MM.1S (cell line): ENCODE measurements around the gene ZCCHC18.

Source experiments
- DNase-seq: peaks from one replicate; pipeline ENCODE4 v3.0.0-alpha.2; 2015
- H2AFZ ChIP-seq: fragments of 300-600 bp; sonication (generic); 2 replicates; pipeline ENCODE4 v1.6.0; 2016; ENCODE audit warnings: antibody characterized with exemption, low read length
- H3F3A ChIP-seq: fragments of 300-600 bp; sonication (generic); 2 replicates; pipeline ENCODE4 v1.6.1; 2016; ENCODE audit warnings: mild to moderate bottlenecking, antibody characterized with exemption, low read length, moderate library complexity, mixed read lengths; ENCODE audit not compliant: insufficient read depth
- H3K27ac ChIP-seq: fragments of 300-600 bp; sonication (generic); 2 replicates; pipeline ENCODE4 v1.5.1; 2016; ENCODE audit warnings: mild to moderate bottlenecking, low read length
- H3K27me3 ChIP-seq: fragments of 300-600 bp; sonication (generic); replicated peaks from 2 replicates; pipeline ENCODE4 v1.6.0; 2016; ENCODE audit warnings: low read length; ENCODE audit not compliant: insufficient read depth
- H3K36me3 ChIP-seq: fragments of 300-600 bp; sonication (generic); replicated peaks from 2 replicates; pipeline ENCODE4 v1.6.1; 2016; ENCODE audit warnings: mild to moderate bottlenecking, low read length, mixed read lengths; ENCODE audit not compliant: insufficient read depth
- H3K4me1 ChIP-seq: fragments of 300-600 bp; sonication (generic); 2 replicates; pipeline ENCODE4 v1.6.1; 2016; ENCODE audit warnings: low read length, mixed read lengths
- H3K4me2 ChIP-seq: fragments of 300-600 bp; sonication (generic); 2 replicates; pipeline ENCODE4 v1.6.0; 2016; ENCODE audit warnings: low read depth, low read length
- H3K4me3 ChIP-seq: fragments of 300-600 bp; sonication (generic); 2 replicates; pipeline ENCODE4 v1.5.1; 2016; ENCODE audit warnings: low read length, mixed read lengths
- H3K79me2 ChIP-seq: fragments of 300-600 bp; sonication (generic); 2 replicates; pipeline ENCODE4 v1.6.1; 2016; ENCODE audit warnings: mixed run types, low read length, mixed read lengths
- H3K9ac ChIP-seq: fragments of 300-600 bp; sonication (generic); 2 replicates; pipeline ENCODE4 v1.6.1; 2016; ENCODE audit warnings: low read length, mixed read lengths
- H3K9me2 ChIP-seq: fragments of 300-600 bp; sonication (generic); replicated peaks from 2 replicates; pipeline ENCODE4 v1.6.1; 2016; ENCODE audit warnings: mild to moderate bottlenecking, low read length, mixed read lengths; ENCODE audit not compliant: insufficient read depth
- H3K9me3 ChIP-seq: fragments of 300-600 bp; sonication (generic); replicated peaks from 2 replicates; pipeline ENCODE4 v1.6.1; 2016; ENCODE audit warnings: mild to moderate bottlenecking, low read length, mixed read lengths; ENCODE audit not compliant: insufficient read depth
- H4K20me1 ChIP-seq: fragments of 300-600 bp; sonication (generic); 2 replicates; pipeline ENCODE4 v1.6.1; 2016; ENCODE audit warnings: mild to moderate bottlenecking, low read length, moderate library complexity, mixed read lengths; ENCODE audit not compliant: insufficient read depth
- CTCF ChIP-seq: fragments of 300-600 bp; sonication (generic); IDR thresholded peaks from 2 replicates; pipeline ENCODE4 v1.5.1; 2016; ENCODE audit warnings: antibody characterized with exemption, low read length, mixed read lengths
- EZH2 ChIP-seq: fragments of 300-600 bp; sonication (generic); optimal IDR thresholded peaks from 2 replicates; pipeline ENCODE3; 2017; ENCODE audit warnings: low read depth, mild to moderate bottlenecking, antibody characterized with exemption, low read length, mixed read lengths
- EZH2phosphoT487 ChIP-seq: fragments of 300-600 bp; sonication (generic); IDR thresholded peaks from 2 replicates; pipeline ENCODE4 v1.6.1; 2018; ENCODE audit warnings: antibody characterized with exemption, low read length

The ZCCHC18 gene

GRCh38 chrX:104085919-104086318 lies 26.4 kb upstream of the ZCCHC18 start:
- H4K20me1 ChIP-seq = no peaks in the 10 kb centered on the region

GRCh38 chrX:104098151-104098808 lies 14.0 kb upstream of the ZCCHC18 start:
- Histone ChIP-seq H4K20me1 (no peaks in the 10 kb centered on the region), H3K9ac (no peak overlapping the region), H3K4me2 (no peak overlapping the region), H3K9me3 (no peaks in the 10 kb centered on the region), H3K4me1 (no peaks in the 10 kb centered on the region), H3K79me2 (no peaks in the 10 kb centered on the region), H3K27me3 (no peaks in the 10 kb centered on the region), H3K36me3 (no peaks in the 10 kb centered on the region), H2AFZ (no peak overlapping the region), H3K9me2 (no peaks in the 10 kb centered on the region), H3K27ac (no peak overlapping the region), H3K4me3 (no peak overlapping the region), H3F3A (no peaks in the 10 kb centered on the region; the same call in 1 of the 2 replicates)
- peak; percentile 63 for TF ChIP-seq CTCF
- TF ChIP-seq EZH2phosphoT487 = no peak
- DNase-seq = peak; percentile 70

More at GRCh38 chrX:104085919-104086318, 26.4 kb upstream of the ZCCHC18 start:
- no peaks in the 10 kb centered on the region for H3K79me2 ChIP-seq
- no peak overlapping the region for H3K4me2 ChIP-seq
- H3K27me3 ChIP-seq = no peaks in the 10 kb centered on the region
- no peak overlapping the region for H3K9ac ChIP-seq
- no peak overlapping the region for H3K4me3 ChIP-seq
- H2AFZ ChIP-seq = no peak overlapping the region
- TF ChIP-seq EZH2phosphoT487 = no peak
- no peak for TF ChIP-seq EZH2
- no peak for TF ChIP-seq CTCF
- H3K27ac ChIP-seq = no peak overlapping the region
- no peaks in the 10 kb centered on the region for H3F3A ChIP-seq
- H3K36me3 ChIP-seq = no peaks in the 10 kb centered on the region
- H3K9me2 ChIP-seq = no peaks in the 10 kb centered on the region
- no peaks in the 10 kb centered on the region for H3K9me3 ChIP-seq
- H3K4me1 ChIP-seq = no peaks in the 10 kb centered on the region
- no peak for DNase-seq

- TF ChIP-seq CTCF (no peak), EZH2 (no peak), EZH2phosphoT487 (no peak)
- Histone ChIP-seq H3K9me3 (no peaks in the 10 kb centered on the region), H3K4me2 (no peak overlapping the region), H4K20me1 (no peaks in the 10 kb centered on the region), H3K9ac (no peak overlapping the region), H3K36me3 (no peaks in the 10 kb centered on the region), H3F3A (no peaks in the 10 kb centered on the region; the same call in 1 of the 2 replicates), H2AFZ (no peak overlapping the region), H3K27me3 (no peaks in the 10 kb centered on the region), H3K9me2 (no peaks in the 10 kb centered on the region), H3K4me3 (no peak overlapping the region), H3K4me1 (no peaks in the 10 kb centered on the region), H3K79me2 (no peaks in the 10 kb centered on the region), H3K27ac (no peak overlapping the region)
- DNase-seq = no peak
Measured at GRCh38 chrX:104098919-104099318, 13.4 kb upstream of the ZCCHC18 start.
